ENCODE results near the gene BCR.

Gene BCR

DNA sequence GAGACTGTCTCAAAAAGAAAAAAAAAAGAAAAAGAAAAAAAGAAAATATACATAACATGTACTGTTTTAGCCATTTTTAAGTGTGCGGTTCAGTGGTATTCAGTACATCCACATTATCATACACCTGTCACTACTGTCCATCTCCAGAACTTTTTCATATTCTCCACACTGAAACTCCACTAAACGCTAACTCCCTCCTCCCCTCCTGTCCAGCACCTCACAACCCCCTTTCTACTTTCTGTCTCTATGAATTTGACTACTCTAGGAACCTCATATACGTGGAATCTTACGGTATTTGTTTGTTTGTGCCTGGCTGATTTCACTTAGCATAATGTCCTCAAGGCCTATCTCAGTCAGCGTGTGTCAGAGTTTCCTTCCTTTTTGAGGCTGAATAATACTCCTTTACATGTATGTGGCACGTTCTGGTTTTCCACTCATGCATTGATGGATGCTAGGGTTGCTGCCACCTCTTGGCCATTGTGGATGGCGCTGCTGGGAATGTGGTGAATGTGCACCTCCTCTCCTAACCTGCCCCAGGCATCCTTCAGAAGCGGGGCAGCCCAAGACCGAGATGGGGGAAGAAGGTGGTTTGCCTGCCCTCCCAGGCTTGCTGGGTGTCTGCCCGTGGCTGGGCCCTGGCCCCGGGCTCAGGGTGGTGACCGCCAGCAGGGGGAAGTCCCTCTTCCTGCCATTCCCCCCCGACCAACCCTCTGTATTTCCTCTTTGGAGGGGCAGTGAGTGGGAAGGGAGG lies 60.5 kb downstream of the BCR start:
- H3K4me3 ChIP-seq (ENCODE audit: low read depth, low read length) = no peak overlapping the region
- DNase-seq (ENCODE audit: low read depth) = no peak
- TF ChIP-seq, protein P1, sequence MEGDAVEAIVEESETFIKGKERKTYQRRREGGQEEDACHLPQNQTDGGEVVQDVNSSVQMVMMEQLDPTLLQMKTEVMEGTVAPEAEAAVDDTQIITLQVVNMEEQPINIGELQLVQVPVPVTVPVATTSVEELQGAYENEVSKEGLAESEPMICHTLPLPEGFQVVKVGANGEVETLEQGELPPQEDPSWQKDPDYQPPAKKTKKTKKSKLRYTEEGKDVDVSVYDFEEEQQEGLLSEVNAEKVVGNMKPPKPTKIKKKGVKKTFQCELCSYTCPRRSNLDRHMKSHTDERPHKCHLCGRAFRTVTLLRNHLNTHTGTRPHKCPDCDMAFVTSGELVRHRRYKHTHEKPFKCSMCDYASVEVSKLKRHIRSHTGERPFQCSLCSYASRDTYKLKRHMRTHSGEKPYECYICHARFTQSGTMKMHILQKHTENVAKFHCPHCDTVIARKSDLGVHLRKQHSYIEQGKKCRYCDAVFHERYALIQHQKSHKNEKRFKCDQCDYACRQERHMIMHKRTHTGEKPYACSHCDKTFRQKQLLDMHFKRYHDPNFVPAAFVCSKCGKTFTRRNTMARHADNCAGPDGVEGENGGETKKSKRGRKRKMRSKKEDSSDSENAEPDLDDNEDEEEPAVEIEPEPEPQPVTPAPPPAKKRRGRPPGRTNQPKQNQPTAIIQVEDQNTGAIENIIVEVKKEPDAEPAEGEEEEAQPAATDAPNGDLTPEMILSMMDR (IDR thresholded peaks at IDR 0.05; ENCODE audit: control insufficient read depth, extremely low read depth, insufficient read depth) = peak; percentile 38

- no peak for DNase-seq (ENCODE audit: low read depth)
- TF ChIP-seq, protein P1 (IDR thresholded peaks at IDR 0.05; ENCODE audit: control insufficient read depth, extremely low read depth, insufficient read depth) = no peak
- no peak overlapping the region for H3K4me3 ChIP-seq (ENCODE audit: low read depth, low read length)
Observed at GRCh38 chr22:23241562-23242472, 61.5 kb downstream of the BCR start.

DNA sequence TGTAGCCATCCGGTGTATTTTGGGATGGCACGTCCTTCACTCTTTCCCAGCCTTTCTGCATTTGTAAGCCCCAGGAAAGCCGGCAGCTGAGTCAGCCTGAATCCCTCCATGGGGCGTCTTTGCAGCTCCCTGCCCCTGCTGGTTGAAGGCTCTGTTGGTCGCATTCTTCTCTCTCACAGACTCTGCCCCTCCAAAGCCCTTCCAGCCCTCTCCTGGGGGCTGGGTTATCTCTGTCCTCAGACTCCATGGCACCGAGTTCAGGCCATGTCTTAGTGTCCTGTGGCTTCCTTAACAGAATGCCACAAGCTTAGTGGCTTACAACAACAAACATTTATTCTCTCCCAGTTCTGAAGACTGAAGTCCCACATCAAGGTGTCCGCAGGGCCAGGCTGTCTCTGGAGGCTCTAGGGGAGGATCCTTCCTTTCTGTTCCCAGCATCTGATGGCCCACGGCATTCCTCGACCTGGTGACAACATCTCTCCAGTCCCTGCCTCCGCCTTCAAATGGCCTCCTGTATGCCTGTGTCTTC lies 62.2 kb downstream of the BCR start:
- TF ChIP-seq, protein P1 (IDR thresholded peaks at IDR 0.05; ENCODE audit: control insufficient read depth, extremely low read depth, insufficient read depth) = no peak
- no peak overlapping the region for H3K4me3 ChIP-seq (ENCODE audit: low read depth, low read length)
- no peak for DNase-seq (ENCODE audit: low read depth)

DNA sequence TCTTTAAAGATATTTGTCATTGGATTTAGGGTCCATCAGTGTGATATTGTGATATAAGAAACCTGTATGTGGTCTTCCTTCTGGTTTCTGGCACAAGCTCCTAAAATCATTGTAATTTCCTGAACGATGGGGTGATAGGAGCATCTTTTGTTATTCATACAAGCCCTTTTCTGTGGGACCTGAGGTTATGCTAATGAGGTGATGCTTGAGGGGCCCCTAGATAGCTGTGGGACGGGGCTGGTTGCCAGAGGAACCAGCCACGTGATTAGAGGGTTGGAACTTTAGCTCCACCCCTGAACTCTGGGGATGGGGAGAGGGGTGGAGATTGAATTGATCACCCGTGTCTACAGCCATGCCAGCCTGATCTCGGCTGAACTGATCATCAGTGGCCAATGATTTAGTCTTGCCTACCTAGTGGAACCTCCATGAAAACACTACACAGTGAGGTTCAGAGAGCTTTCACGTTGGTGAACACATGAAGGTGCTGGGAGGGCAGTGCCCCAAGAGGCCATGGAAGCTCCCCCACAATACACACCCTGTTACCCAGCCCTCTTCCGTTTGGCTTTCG lies 62.8 kb downstream of the BCR start:
- no peak overlapping the region for H3K4me3 ChIP-seq (ENCODE audit: low read depth, low read length)
- DNase-seq (ENCODE audit: low read depth) = no peak

GRCh38 chr22:23243859-23244689 lies 63.8 kb downstream of the BCR start:
- DNase-seq (ENCODE audit: low read depth) = no peak
- TF ChIP-seq, protein P1 (IDR thresholded peaks at IDR 0.05; ENCODE audit: control insufficient read depth, extremely low read depth, insufficient read depth) = no peak
- H3K4me3 ChIP-seq (ENCODE audit: low read depth, low read length) = no peak overlapping the region

More for the DNA sequence above, 62.8 kb downstream of the BCR start:
- TF ChIP-seq, protein P1 (IDR thresholded peaks at IDR 0.05; ENCODE audit: control insufficient read depth, extremely low read depth, insufficient read depth) = no peak

DNA sequence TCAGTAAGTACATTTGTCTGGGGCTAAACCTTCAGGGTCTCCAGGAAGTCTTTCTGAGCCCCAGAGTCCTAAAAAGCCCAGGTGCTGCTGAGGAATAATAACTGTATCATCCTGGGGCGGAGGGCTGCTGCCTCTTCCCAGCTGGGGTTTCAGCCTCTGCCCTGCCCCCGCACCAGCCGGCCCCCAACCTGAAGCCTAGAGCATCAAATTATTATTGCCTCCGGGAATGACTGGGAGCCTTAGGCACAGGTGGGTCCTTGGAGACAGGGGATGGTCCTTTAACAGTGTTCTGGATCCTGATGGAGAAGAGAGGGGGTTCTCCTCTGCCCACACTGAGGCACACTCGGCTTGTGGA lies 64.4 kb downstream of the BCR start:
- DNase-seq (ENCODE audit: low read depth) = no peak
- TF ChIP-seq, protein P1 (IDR thresholded peaks at IDR 0.05; ENCODE audit: control insufficient read depth, extremely low read depth, insufficient read depth) = no peak

More for the DNA sequence above, 64.4 kb downstream of the BCR start:
- no peak overlapping the region for H3K4me3 ChIP-seq (ENCODE audit: low read depth, low read length)

Data from LNCaP clone FGC (cell line).